ENCODE data around the gene RNLS.

DNA sequence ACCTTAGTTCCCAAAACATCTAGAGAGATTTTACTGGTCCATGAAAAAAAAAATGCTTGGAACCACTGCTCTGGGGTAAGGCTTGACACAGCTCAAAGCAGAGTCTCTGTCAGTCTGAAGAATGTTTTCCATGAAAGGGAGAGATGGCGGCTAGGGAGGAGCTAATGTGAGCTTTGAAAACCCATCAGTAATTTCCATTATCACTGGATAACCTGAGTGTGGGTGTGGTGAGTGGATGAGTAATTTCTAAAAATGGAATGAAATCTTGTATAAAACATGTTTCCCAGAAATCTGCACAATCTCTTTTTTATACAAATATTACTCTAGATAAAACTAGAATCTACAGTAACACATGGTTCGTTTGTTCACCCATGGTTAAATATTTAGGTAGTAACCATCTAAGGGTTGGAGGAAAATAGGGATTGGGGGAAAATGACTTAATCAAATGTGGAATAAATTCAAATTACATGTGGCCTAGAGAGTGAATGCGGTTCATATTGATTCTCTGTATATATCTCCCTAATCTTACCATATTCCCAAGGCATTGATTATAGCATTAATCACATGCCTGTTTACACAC is 289.4 kb downstream of the RNLS start:
- TF ChIP-seq CTCF (IDR thresholded peaks at IDR 0.05) = no peak
- TF ChIP-seq EP300 (IDR thresholded peaks at IDR 0.05) = no peak

Data from tibial nerve (tissue), 4 donors.